ENCODE measurements around the gene MFNG. TPM values are rescaled to one million over a fixed set of nuclear protein-coding genes. Genes with fewer than 3 reads are reported as not detected.
A peak's percentile ranks its signal among the peaks of the same experiment; 100 is the strongest.
"Not testable (repeated sequence)": the region's sequence is repeated elsewhere in the genome, so short reads cannot be mapped to it uniquely, and the experiment has no call there.

The MFNG gene
- total RNA-seq (2014; rRNA removed; shearing (Covaris generic)), result 0.36 and 1.1 TPM in 2 replicates

- Histone ChIP-seq H3K4me1 (peaks cover 27% of the 10 kb centered on the region), H3K27ac (no peak within 1 kb of the TSS), H3K4me3 (no peak within 1 kb of the TSS), H3K36me3 (peaks cover 9% of the 10 kb centered on the region), H3K27me3 (no peaks in the 10 kb centered on the region), H3K9me3 (replicated peaks) (no peaks in the 10 kb centered on the region)
- DNase-seq, result peak; percentile 84 to 87
Observed at GRCh38 chr22:37486224-37486845, at the start of gene MFNG. TSS of gene MFNG (minus strand) at chr22:37486384. CDS start at chr22:37486177, 207 bp downstream.

- Histone ChIP-seq H3K27me3 (no peaks in the 10 kb centered on the region), H3K4me3 (no peak overlapping the region), H3K36me3 (no peaks in the 10 kb centered on the region), H3K9me3 (replicated peaks) (no peaks in the 10 kb centered on the region), H3K4me1 (peaks cover 35% of the 10 kb centered on the region), H3K27ac (no peak overlapping the region; the same call in 1 of the 2 replicates)
- no peak for DNase-seq
Observed at GRCh38 chr22:37535159-37535558, 49.0 kb upstream of the MFNG start.

GRCh38 chr22:37534445-37534844, 48.3 kb upstream of the MFNG start:
- Histone ChIP-seq H3K9me3 (replicated peaks) (no peaks in the 10 kb centered on the region), H3K36me3 (no peaks in the 10 kb centered on the region), H3K27ac (peak overlapping the region; percentile 30), H3K27me3 (no peaks in the 10 kb centered on the region), H3K4me1 (peaks cover 28% of the 10 kb centered on the region), H3K4me3 (no peak overlapping the region)
- DNase-seq, result peak; percentile 31 to 71

GRCh38 chr22:37533995-37534394, 47.8 kb upstream of the MFNG start:
- Histone ChIP-seq H3K27me3 (no peaks in the 10 kb centered on the region), H3K9me3 (replicated peaks) (no peaks in the 10 kb centered on the region), H3K4me3 (no peak overlapping the region), H3K4me1 (peaks cover 23% of the 10 kb centered on the region), H3K27ac (peak overlapping the region; percentile 30), H3K36me3 (no peaks in the 10 kb centered on the region)
- DNase-seq, result peak in 1 of 2 experiments; percentile 45

GRCh38 chr22:37529652-37530345, 43.6 kb upstream of the MFNG start:
- Histone ChIP-seq H3K4me1 (peaks cover 29% of the 10 kb centered on the region), H3K27ac (no peak overlapping the region), H3K27me3 (no peaks in the 10 kb centered on the region), H3K36me3 (no peaks in the 10 kb centered on the region), H3K4me3 (no peak overlapping the region), H3K9me3 (replicated peaks) (no peaks in the 10 kb centered on the region)
- DNase-seq, result no peak

GRCh38 chr22:37527952-37528351, 41.8 kb upstream of the MFNG start:
- H3K4me3 ChIP-seq; H3K36me3 ChIP-seq; H3K27me3 ChIP-seq; H3K27ac ChIP-seq; H3K9me3 ChIP-seq (replicated peaks); DNase-seq: not testable (repeated sequence)
- peaks cover 14% of the 10 kb centered on the region for H3K4me1 ChIP-seq

GRCh38 chr22:37527081-37527752, 41.0 kb upstream of the MFNG start:
- H3K27ac ChIP-seq; H3K4me3 ChIP-seq; DNase-seq; H3K36me3 ChIP-seq; H3K27me3 ChIP-seq; H3K9me3 ChIP-seq (replicated peaks): not testable (repeated sequence)
- H3K4me1 ChIP-seq, result peaks cover 14% of the 10 kb centered on the region

GRCh38 chr22:37526376-37526775, 40.2 kb upstream of the MFNG start:
- Histone ChIP-seq H3K9me3 (replicated peaks) (no peaks in the 10 kb centered on the region), H3K27me3 (no peaks in the 10 kb centered on the region), H3K27ac (peak overlapping the region; percentile 22; the same call in 1 of the 2 replicates), H3K4me3 (no peak overlapping the region), H3K36me3 (no peaks in the 10 kb centered on the region), H3K4me1 (peaks cover 14% of the 10 kb centered on the region)
- DNase-seq, result peak; percentile 56 to 59

GRCh38 chr22:37525746-37526350, 39.7 kb upstream of the MFNG start:
- DNase-seq, result no peak
- Histone ChIP-seq H3K9me3 (replicated peaks) (no peaks in the 10 kb centered on the region), H3K27ac (peak overlapping the region; percentile 22; the same call in 1 of the 2 replicates), H3K4me3 (no peak overlapping the region), H3K27me3 (no peaks in the 10 kb centered on the region; the same call in 1 of the 2 replicates), H3K36me3 (no peaks in the 10 kb centered on the region), H3K4me1 (peaks cover 14% of the 10 kb centered on the region)

GRCh38 chr22:37525073-37525745, 39.0 kb upstream of the MFNG start:
- Histone ChIP-seq H3K27ac (peak overlapping the region; percentile 22; the same call in 1 of the 2 replicates), H3K27me3 (no peaks in the 10 kb centered on the region; the same call in 1 of the 2 replicates), H3K4me3 (no peak overlapping the region), H3K4me1 (peaks cover 14% of the 10 kb centered on the region), H3K36me3 (no peaks in the 10 kb centered on the region), H3K9me3 (replicated peaks) (no peaks in the 10 kb centered on the region)
- DNase-seq, result peak; percentile 53 to 58

GRCh38 chr22:37522482-37522881, 36.3 kb upstream of the MFNG start:
- H3K27ac ChIP-seq, result no peak overlapping the region
- H3K36me3 ChIP-seq, result no peaks in the 10 kb centered on the region
- no peak for DNase-seq
- H3K4me1 ChIP-seq, result peaks cover 17% of the 10 kb centered on the region
- H3K4me3 ChIP-seq, result no peak overlapping the region
- H3K9me3 ChIP-seq (replicated peaks), result no peaks in the 10 kb centered on the region
- H3K27me3 ChIP-seq, result no peaks in the 10 kb centered on the region; the same call in 1 of the 2 replicates

- Histone ChIP-seq H3K27ac (no peak overlapping the region), H3K9me3 (replicated peaks) (no peaks in the 10 kb centered on the region), H3K4me1 (peaks cover 17% of the 10 kb centered on the region), H3K36me3 (peaks cover 8% of the 10 kb centered on the region), H3K4me3 (no peak overlapping the region), H3K27me3 (no peaks in the 10 kb centered on the region; the same call in 1 of the 2 replicates)
- DNase-seq, result no peak
Observed at GRCh38 chr22:37521236-37521739, 35.1 kb upstream of the MFNG start.

GRCh38 chr22:37520776-37521191, 34.6 kb upstream of the MFNG start:
- DNase-seq, result no peak
- peaks cover 12% of the 10 kb centered on the region for H3K4me1 ChIP-seq
- H3K4me3 ChIP-seq, result no peak overlapping the region
- no peak overlapping the region for H3K27ac ChIP-seq
- no peaks in the 10 kb centered on the region for H3K9me3 ChIP-seq (replicated peaks)
- H3K27me3 ChIP-seq, result no peaks in the 10 kb centered on the region; the same call in 1 of the 2 replicates
- peaks cover 11% of the 10 kb centered on the region for H3K36me3 ChIP-seq
